ENCODE data around the gene SIGLEC10.
A peak's percentile ranks its signal among the peaks of the same experiment; 100 is the strongest.

The SIGLEC10 gene

GRCh38 chr19:51370230-51370629 lies 47.2 kb downstream of the SIGLEC10 start:
- Histone ChIP-seq H3K79me2 (ENCODE audit: control insufficient read depth, low read length) (peaks cover 24% of the 10 kb centered on the region), H3K9me2 (replicated peaks; ENCODE audit: control insufficient read depth, low read length) (no peaks in the 10 kb centered on the region), H3K36me3 (ENCODE audit: control insufficient read depth, low read length) (peaks cover 10% of the 10 kb centered on the region; the same call in 1 of the 2 replicates), H3K4me1 (ENCODE audit: control insufficient read depth, low read length) (peaks cover 30% of the 10 kb centered on the region), H3K4me2 (ENCODE audit: low read length) (no peak overlapping the region), H3K27ac (ENCODE audit: low read depth, low read length) (no peak overlapping the region), H3F3A (ENCODE audit: control insufficient read depth, insufficient read depth) (no peaks in the 10 kb centered on the region), H3K4me3 (ENCODE audit: low read length) (no peak overlapping the region), H3K27me3 (ENCODE audit: control insufficient read depth, low read length) (no peaks in the 10 kb centered on the region), H4K20me1 (ENCODE audit: control insufficient read depth, insufficient read depth, low read depth, low read length) (no peaks in the 10 kb centered on the region), H3K9me3 (ENCODE audit: control insufficient read depth, insufficient read depth, low read length) (no peaks in the 10 kb centered on the region)
- TF ChIP-seq EZH2phosphoT487 (IDR thresholded peaks at IDR 0.05; ENCODE audit: borderline replicate concordance, low read length) (no peak), CTCF (IDR thresholded peaks at IDR 0.05; ENCODE audit: low read depth, low read length, poor library complexity, severe bottlenecking) (no peak)

- Histone ChIP-seq H3K36me3 (ENCODE audit: control insufficient read depth, low read length) (peaks cover 10% of the 10 kb centered on the region; the same call in 1 of the 2 replicates), H4K20me1 (ENCODE audit: control insufficient read depth, insufficient read depth, low read depth, low read length) (no peaks in the 10 kb centered on the region), H3K4me2 (ENCODE audit: low read length) (peak within 1 kb of the TSS; percentile 92), H3K9me3 (ENCODE audit: control insufficient read depth, insufficient read depth, low read length) (no peaks in the 10 kb centered on the region), H3K27ac (ENCODE audit: low read depth, low read length) (peak within 1 kb of the TSS; percentile 41), H3K27me3 (ENCODE audit: control insufficient read depth, low read length) (no peaks in the 10 kb centered on the region), H3F3A (ENCODE audit: control insufficient read depth, insufficient read depth) (no peaks in the 10 kb centered on the region), H3K4me1 (ENCODE audit: control insufficient read depth, low read length) (peaks cover 31% of the 10 kb centered on the region), H3K4me3 (ENCODE audit: low read length) (peak within 1 kb of the TSS; percentile 100), H3K9me2 (replicated peaks; ENCODE audit: control insufficient read depth, low read length) (no peaks in the 10 kb centered on the region), H3K79me2 (ENCODE audit: control insufficient read depth, low read length) (peaks cover 36% of the 10 kb centered on the region)
- TF ChIP-seq CTCF (IDR thresholded peaks at IDR 0.05; ENCODE audit: low read depth, low read length, poor library complexity, severe bottlenecking) (no peak), EZH2phosphoT487 (IDR thresholded peaks at IDR 0.05; ENCODE audit: borderline replicate concordance, low read length) (no peak)
Measured at GRCh38 chr19:51368366-51369282, 48.8 kb downstream of the SIGLEC10 start, which contains the start of gene CLDND2. TSS of gene CLDND2 (minus strand) at chr19:51369003. CDS start at chr19:51368577, 426 bp downstream.

GRCh38 chr19:51367565-51368365 lies 49.7 kb downstream of the SIGLEC10 start:
- H3K9me3 ChIP-seq (ENCODE audit: control insufficient read depth, insufficient read depth, low read length): no peaks in the 10 kb centered on the region
- no peaks in the 10 kb centered on the region for H3K9me2 ChIP-seq (replicated peaks; ENCODE audit: control insufficient read depth, low read length)
- H3F3A ChIP-seq (ENCODE audit: control insufficient read depth, insufficient read depth): no peaks in the 10 kb centered on the region
- H3K27me3 ChIP-seq (ENCODE audit: control insufficient read depth, low read length): no peaks in the 10 kb centered on the region
- H3K27ac ChIP-seq (ENCODE audit: low read depth, low read length): peak overlapping the region; percentile 84
- H3K4me2 ChIP-seq (ENCODE audit: low read length): peak overlapping the region; percentile 98
- peaks cover 10% of the 10 kb centered on the region; the same call in 1 of the 2 replicates for H3K36me3 ChIP-seq (ENCODE audit: control insufficient read depth, low read length)
- H3K79me2 ChIP-seq (ENCODE audit: control insufficient read depth, low read length): peaks cover 40% of the 10 kb centered on the region
- peak overlapping the region; percentile 100 for H3K4me3 ChIP-seq (ENCODE audit: low read length)
- TF ChIP-seq EZH2phosphoT487 (IDR thresholded peaks at IDR 0.05; ENCODE audit: borderline replicate concordance, low read length) (no peak), CTCF (IDR thresholded peaks at IDR 0.05; ENCODE audit: low read depth, low read length, poor library complexity, severe bottlenecking) (no peak)
- H4K20me1 ChIP-seq (ENCODE audit: control insufficient read depth, insufficient read depth, low read depth, low read length): no peaks in the 10 kb centered on the region
- H3K4me1 ChIP-seq (ENCODE audit: control insufficient read depth, low read length): peaks cover 27% of the 10 kb centered on the region
